GM12865 (cell line): ENCODE data around the gene TENM4.

Experiments used
- DNase-seq: peaks from one replicate; pipeline ENCODE4 v3.0.0; 2010; ENCODE audit warnings: low read depth
- H3K4me3 ChIP-seq: 2 replicates; pipeline ENCODE4 v1.5.1; 2011; ENCODE audit warnings: mild to moderate bottlenecking, low read depth, low read length, control low read depth
- TF ChIP-seq, protein P1 (sequence below): IDR thresholded peaks from 2 replicates; pipeline ENCODE4 v1.5.1; 2011; ENCODE audit warnings: low read length, control low read depth, low read depth, inconsistent platforms; ENCODE audit not compliant: insufficient read depth; ENCODE audit errors: missing control alignments

The TENM4 gene

DNA sequence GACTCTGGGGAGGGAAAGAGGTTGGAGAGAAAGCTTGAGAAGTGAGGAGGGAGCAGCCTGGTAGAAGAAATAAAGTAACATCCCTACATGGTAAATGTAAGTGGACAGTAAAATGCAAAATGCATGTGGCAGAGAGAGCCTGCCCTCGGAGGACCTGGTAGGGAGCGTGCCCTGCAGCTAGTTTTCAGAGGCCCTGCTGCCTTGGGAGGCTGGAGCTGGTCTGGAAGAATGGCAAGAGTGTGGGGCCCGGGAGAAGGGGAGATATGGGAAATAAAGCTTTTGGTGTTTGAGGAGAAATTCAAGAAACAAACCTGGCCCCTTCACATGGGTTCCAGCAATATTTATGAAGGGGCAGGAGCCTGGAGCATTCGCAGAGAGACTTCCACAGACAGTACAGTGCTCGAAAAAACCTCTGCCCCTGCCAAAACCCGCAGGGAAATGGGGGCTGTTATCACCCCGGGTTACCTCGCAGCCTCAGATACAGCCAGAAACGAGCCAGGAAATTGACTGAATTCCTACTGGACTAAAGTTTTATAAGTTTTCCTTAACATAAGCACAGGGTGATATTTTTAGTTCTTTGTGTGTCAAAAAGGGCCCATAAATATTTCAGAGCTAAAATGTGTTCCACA lies 363.0 kb downstream of the TENM4 start:
- DNase-seq: no peak
- TF ChIP-seq, protein P1, sequence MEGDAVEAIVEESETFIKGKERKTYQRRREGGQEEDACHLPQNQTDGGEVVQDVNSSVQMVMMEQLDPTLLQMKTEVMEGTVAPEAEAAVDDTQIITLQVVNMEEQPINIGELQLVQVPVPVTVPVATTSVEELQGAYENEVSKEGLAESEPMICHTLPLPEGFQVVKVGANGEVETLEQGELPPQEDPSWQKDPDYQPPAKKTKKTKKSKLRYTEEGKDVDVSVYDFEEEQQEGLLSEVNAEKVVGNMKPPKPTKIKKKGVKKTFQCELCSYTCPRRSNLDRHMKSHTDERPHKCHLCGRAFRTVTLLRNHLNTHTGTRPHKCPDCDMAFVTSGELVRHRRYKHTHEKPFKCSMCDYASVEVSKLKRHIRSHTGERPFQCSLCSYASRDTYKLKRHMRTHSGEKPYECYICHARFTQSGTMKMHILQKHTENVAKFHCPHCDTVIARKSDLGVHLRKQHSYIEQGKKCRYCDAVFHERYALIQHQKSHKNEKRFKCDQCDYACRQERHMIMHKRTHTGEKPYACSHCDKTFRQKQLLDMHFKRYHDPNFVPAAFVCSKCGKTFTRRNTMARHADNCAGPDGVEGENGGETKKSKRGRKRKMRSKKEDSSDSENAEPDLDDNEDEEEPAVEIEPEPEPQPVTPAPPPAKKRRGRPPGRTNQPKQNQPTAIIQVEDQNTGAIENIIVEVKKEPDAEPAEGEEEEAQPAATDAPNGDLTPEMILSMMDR: no peak
- H3K4me3 ChIP-seq: no peak overlapping the region

DNA sequence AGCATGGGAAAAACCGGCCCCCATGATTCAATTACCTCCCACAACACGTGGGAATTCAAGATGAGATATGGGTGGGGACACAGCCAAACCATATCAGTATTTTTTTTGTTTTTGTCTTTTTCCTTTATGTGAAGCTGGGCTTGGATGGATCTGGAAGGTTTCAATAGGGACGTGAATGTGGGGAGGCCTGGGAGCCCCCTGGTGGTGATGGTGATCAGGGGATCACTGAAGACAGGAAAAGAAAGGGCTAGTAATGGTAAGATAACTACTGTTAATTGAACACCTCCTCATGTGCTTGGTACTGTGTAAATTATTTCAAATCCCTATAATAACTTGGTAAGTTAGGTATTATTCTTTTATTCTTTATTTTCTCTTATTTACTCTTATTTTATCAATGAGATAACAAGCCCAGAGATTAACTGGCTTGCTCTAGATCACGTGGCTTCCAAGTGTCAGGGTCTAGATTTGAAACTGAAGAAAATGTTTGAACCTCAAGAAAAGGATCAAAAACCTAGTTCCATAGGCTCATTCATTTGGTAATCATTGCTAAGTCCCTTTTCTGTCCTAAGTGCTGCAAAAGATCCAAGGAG lies 364.2 kb downstream of the TENM4 start:
- TF ChIP-seq, protein P1: peak; percentile 48
- DNase-seq: peak; percentile 33

DNA sequence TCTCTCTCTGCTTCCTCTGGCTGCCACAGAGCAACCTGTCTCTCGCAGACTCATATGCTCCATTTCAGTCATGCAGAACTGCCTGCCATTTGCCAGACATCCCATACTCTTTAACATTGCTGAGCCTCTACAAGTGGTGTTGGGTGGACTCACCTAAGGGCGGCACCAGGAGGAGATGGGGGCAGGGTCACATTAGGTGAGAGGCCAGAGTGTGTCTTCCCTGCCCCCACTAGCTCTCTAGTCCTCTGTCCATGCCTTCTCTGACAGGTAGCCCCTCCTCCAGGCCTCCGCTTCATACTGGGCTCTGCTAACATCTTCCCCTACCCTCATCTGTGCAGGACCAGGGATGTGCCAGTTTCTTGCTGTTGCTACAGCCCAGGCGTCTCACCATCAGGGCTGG lies 366.3 kb downstream of the TENM4 start:
- DNase-seq: no peak
- H3K4me3 ChIP-seq: no peak overlapping the region
- TF ChIP-seq, protein P1: no peak

More for the DNA sequence above, 364.2 kb downstream of the TENM4 start:
- H3K4me3 ChIP-seq: no peak overlapping the region

DNA sequence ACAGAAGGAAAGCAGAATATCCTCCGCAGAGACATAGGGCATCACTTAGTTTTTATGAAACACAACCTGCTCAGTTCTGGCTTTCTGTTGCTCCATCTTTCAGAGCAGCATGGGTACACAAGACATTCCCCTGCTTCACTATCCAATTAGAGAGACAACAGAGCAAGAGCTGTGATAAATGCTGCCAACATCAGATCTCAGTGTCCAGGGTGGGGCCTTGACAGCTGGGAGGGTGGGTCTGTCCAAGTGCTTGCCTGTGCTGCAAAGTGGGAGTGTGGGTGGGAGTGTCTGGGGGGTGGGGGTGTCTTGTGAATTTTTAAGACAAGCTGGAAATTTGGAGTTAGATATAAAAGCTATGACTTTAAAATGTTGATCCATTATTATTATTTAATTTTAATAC lies 369.6 kb downstream of the TENM4 start:
- no peak overlapping the region for H3K4me3 ChIP-seq
- no peak for DNase-seq
- TF ChIP-seq, protein P1: no peak

DNA sequence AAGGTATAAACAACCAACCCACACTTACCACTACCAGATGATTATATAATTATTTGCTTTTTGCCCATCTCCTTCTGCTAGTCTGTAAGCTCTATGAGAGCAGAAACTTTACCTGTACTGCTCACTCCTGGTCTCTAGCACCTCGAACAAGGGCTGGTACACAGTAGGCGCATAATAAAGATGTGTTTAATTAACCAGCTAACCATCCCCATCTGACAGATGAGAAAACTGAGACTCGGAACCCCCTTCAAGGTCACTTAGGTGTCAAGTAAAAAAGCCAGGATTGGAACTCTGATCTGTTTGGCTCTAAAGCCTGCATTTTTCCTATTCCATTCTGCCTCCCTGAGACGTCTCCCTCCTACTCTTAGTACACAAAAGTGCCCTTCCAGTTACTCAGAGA lies 370.3 kb downstream of the TENM4 start:
- TF ChIP-seq, protein P1: no peak
- H3K4me3 ChIP-seq: no peak overlapping the region
- no peak for DNase-seq

DNA sequence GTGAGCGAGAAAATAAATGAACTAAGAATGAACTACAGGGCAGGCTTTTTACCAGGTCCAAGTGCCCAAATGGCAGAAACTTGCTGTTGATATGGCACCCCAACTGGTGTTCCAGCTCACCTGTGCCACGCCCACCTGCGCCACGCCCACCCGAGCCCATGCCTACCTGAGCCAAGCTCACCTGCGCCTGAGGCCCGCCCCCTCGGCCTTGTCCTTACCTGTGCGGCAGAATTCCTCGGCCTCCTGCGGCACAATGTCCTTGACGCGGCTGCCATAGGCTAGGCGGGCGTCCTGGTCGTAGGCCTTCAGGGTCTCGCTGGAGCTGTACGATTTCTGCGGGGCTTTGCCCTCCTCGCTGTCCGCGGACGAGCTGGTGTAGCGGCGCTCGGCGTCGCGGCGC lies 371.3 kb downstream of the TENM4 start:
- no peak overlapping the region for H3K4me3 ChIP-seq
- DNase-seq: no peak
- TF ChIP-seq, protein P1: no peak

DNA sequence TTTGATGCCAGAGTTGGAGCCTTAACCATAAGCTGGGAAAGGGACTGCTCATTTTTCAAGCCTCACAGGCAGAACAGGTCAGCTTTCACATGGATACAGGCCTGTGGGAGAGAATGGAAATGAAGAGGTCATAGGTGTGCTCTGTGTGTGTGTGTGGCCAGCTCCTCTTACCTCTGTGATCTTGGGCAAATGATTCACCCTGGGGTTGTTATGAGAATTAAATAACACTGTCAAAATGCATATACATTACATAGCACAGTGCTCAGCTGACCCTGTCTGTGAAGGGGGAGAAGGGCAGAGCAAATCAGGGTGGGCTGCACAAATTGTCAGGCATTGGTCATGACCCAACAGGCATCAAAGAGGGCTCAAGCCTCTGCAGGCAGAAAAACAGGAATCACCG lies 372.5 kb downstream of the TENM4 start:
- DNase-seq: no peak
- TF ChIP-seq, protein P1: no peak
- H3K4me3 ChIP-seq: no peak overlapping the region
